Spleen (tissue), 11 donors: ENCODE data around the gene TADA2A. TPM values are rescaled to one million over a fixed set of nuclear protein-coding genes. Genes with fewer than 3 reads are reported as not detected.

Experiments
- DNase-seq: peaks from one replicate; pipeline ENCODE4 v3.0.0-alpha.2; 2020
- H3K27ac ChIP-seq, 8 donors: fragments of 200-600 bp; sonication (generic) in 7 of 8; 1 replicate in 4 of 8; 2 replicates in 4 of 8; pipeline versions ENCODE4 v1.5.0 to v1.8.0; 2016 to 2021; ENCODE audit warnings: inconsistent platforms in 4 of 8, mild to moderate bottlenecking in 4 of 8, moderate library complexity in 1 of 8
- H3K27me3 ChIP-seq, 7 donors: fragments of 200-600 bp; sonication (generic) in 6 of 7; replicated peaks in 1 of 7; 1 replicate in 4 of 7; 2 replicates in 3 of 7; pipeline versions ENCODE4 v1.5.0 to v1.8.0; 2016 to 2021; ENCODE audit warnings: inconsistent platforms in 3 of 7, mild to moderate bottlenecking in 1 of 7
- H3K36me3 ChIP-seq, 6 donors: fragments of 200-600 bp; sonication (generic) in 5 of 6; 1 replicate in 4 of 6; 2 replicates in 2 of 6; pipeline versions ENCODE4 v1.5.0 to v1.8.0; 2016 to 2021; ENCODE audit warnings: inconsistent platforms in 2 of 6
- H3K4me1 ChIP-seq, 6 donors: fragments of 200-600 bp; sonication (generic) in 5 of 6; 1 replicate in 3 of 6; 2 replicates in 3 of 6; pipeline versions ENCODE4 v1.5.0 to v1.8.0; 2016 to 2021; ENCODE audit warnings: inconsistent platforms in 3 of 6
- H3K4me3 ChIP-seq, 8 donors: fragments of 200-600 bp; sonication (generic) in 7 of 8; 1 replicate in 4 of 8; 2 replicates in 4 of 8; pipeline versions ENCODE4 v1.5.0 to v1.8.0; 2016 to 2021; ENCODE audit warnings: inconsistent platforms in 4 of 8, mild to moderate bottlenecking in 4 of 8, moderate library complexity in 2 of 8
- H3K9me3 ChIP-seq, 8 donors: fragments of 200-600 bp; sonication (generic) in 7 of 8; 1 replicate in 4 of 8; 2 replicates in 4 of 8; pipeline versions ENCODE4 v1.5.0 to v1.8.0; 2016 to 2021; ENCODE audit warnings: inconsistent platforms in 4 of 8
- CTCF ChIP-seq, 11 experiments: fragments of 200-600 bp in 7 of 11; fragments of 450-650 bp in 4 of 11; sonication (generic) in 4 of 11; IDR thresholded peaks in 8 of 11; conservative IDR thresholded peaks in 3 of 11; 1 replicate in 7 of 11; 2 replicates in 4 of 11; pipeline versions ENCODE4 v1.4.0 to v1.8.0; 2016 to 2021; ENCODE audit warnings: antibody characterized with exemption in 11 of 11, inconsistent platforms in 4 of 11, mild to moderate bottlenecking in 1 of 11
- POLR2A ChIP-seq, 3 donors: fragments of 450-650 bp; IDR thresholded peaks; one replicate each; pipeline ENCODE4 v1.5.1; 2017; ENCODE audit warnings: antibody characterized with exemption in 3 of 3, mild to moderate bottlenecking in 1 of 3
- POLR2AphosphoS5 ChIP-seq, 3 donors: sonication (generic); formaldehyde crosslinking; IDR thresholded peaks; one replicate each; pipeline ENCODE4 v1.5.1; 2017; ENCODE audit warnings: antibody characterized with exemption in 3 of 3
- WGBS, 5 donors: extraction: QIAGEN DNeasy Blood & Tissue Kit in 3 of 5; methylation state at CpG; one replicate each; pipeline versions ENCODE4 v1.1.5 to v1.1.7; 2013 to 2018; 5-methylcytosine and 5-hydroxymethylcytosine counted together
- intact Hi-C: fragments of 100-400 bp; cut with DNase I; formaldehyde crosslinking; loops from one replicate; pipeline ENCODE4 v1.15.0; 2023; ENCODE audit warnings: low total_unique reads
- polyA plus RNA-seq, 3 donors: library from polyadenylated mRNA; stranded (reverse); fragments of 200-250 nt; gene quantifications; one replicate each; pipeline ENCODE4 v1.2.1, GENCODE V29; 2013
- total RNA-seq, 7 donors: library from RNA; depleted of rRNA in 3 of 7; stranded (reverse); fragments of >200 nt in 3 of 7; fragmentation: NEBNext Ultra II Directional in 4 of 7; extraction: Animal tissue kit (Norgen Biotek cat#: 25700) in 4 of 7; gene quantifications; one replicate each; pipeline versions ENCODE4 v1.1.0 to v1.2.1, GENCODE V29; 2016 to 2021
- donor health status: healthy with polysubstance abuse.
- donor health status: DM: no; HTN: no; CAD: no; lungs with moderate emphysema.
- donor health status: DM: no; HTN: no; CAD: no.
- donor health status: Bipolar disorder and iron deficiency.
- donor health status: healthy.
- donor health status: DM: no; HTN: no; CAD: no.
- donor health status: DM: yes; HTN: yes; CAD: no.

Gene TADA2A
- total and polyA plus RNA-seq, 10 donors: 7.8 to 31.8 (median 20.6) TPM

GRCh38 chr17:37523715-37524219 lies 117.1 kb downstream of the TADA2A start:
- H3K4me1 ChIP-seq: no peaks in the 10 kb centered on the region
- H3K27ac ChIP-seq: no peak overlapping the region
- no peak for DNase-seq
- TF ChIP-seq POLR2A (IDR thresholded peaks at IDR 0.05) (no peak), POLR2AphosphoS5 (IDR thresholded peaks at IDR 0.05) (peak in 1 of 3 donors; percentile 30)
- WGBS, 5 donors: 77 to 89% (median 79%) methylated on average over 8 of the region's 8 CpGs
- intact Hi-C loops: no loop called here
- no peaks in the 10 kb centered on the region for H3K9me3 ChIP-seq
- H3K4me3 ChIP-seq: no peak overlapping the region
- H3K27me3 ChIP-seq: no peaks in the 10 kb centered on the region
- H3K36me3 ChIP-seq: peaks cover 2 to 100% (median 65%) of the 10 kb centered on the region in 6 donors

GRCh38 chr17:37527249-37527851 lies 120.7 kb downstream of the TADA2A start:
- Histone ChIP-seq H3K4me1 (no peaks in the 10 kb centered on the region), H3K27me3 (no peaks in the 10 kb centered on the region), H3K9me3 (no peaks in the 10 kb centered on the region), H3K4me3 (no peak overlapping the region), H3K27ac (no peak overlapping the region), H3K36me3 (peaks cover 4 to 100% (median 79%) of the 10 kb centered on the region in 6 donors)
- TF ChIP-seq CTCF (IDR thresholded peaks at IDR 0.05 in 8 of 11, conservative IDR thresholded peaks at IDR 0.05 in 3 of 11): peak in 7 of 11 experiments; percentile 13 to 64 (median 47)
- TF ChIP-seq POLR2A (IDR thresholded peaks at IDR 0.05): no peak
- TF ChIP-seq POLR2AphosphoS5 (IDR thresholded peaks at IDR 0.05): no peak
- 79 to 85% (median 80%) methylated on average over 5 of the region's 5 CpGs for WGBS, 5 donors
- intact Hi-C loops: no loop called here
- no peak for DNase-seq

Other genes starting within 250 kb of the TADA2A start
- gene C17orf78, start 30.9 kb upstream of the TADA2A start, total RNA-seq: not detected
- not detected for gene C17orf78, start 30.9 kb upstream of the TADA2A start, polyA plus RNA-seq
- gene ACACA, start 50 bp upstream of the TADA2A start, total RNA-seq: 10 to 100 TPM; 23.6 to 50.8 (median 32.2) TPM
- 1 to 10 TPM; 3.2 to 8.3 (median 4.8) TPM for gene ACACA, start 50 bp upstream of the TADA2A start, polyA plus RNA-seq
- 10 to 100 TPM in 1 of 7 donors, 1 to 10 TPM in 6; 2.6 to 16.3 (median 4.4) TPM for gene DUSP14, start 83.0 kb downstream of the TADA2A start, total RNA-seq
- 1 to 10 TPM; 2.7 to 3.6 (median 3.4) TPM for gene DUSP14, start 83.0 kb downstream of the TADA2A start, polyA plus RNA-seq
- 10 to 100 TPM; 62.3 to 91.3 (median 77.9) TPM for gene SYNRG, start 202.5 kb downstream of the TADA2A start, total RNA-seq
- 10 to 100 TPM; 10.9 to 17.7 (median 12.1) TPM for gene SYNRG, start 202.5 kb downstream of the TADA2A start, polyA plus RNA-seq
- gene DDX52, start 236.6 kb downstream of the TADA2A start, total RNA-seq: 10 to 100 TPM; 18.2 to 28.1 (median 20.9) TPM
- 10 to 100 TPM in 1 of 3 donors, 1 to 10 TPM in 2; 7.8 to 11.1 (median 8.3) TPM for gene DDX52, start 236.6 kb downstream of the TADA2A start, polyA plus RNA-seq